ENCODE data around the gene LBR. TPM values are rescaled to one million over a fixed set of nuclear protein-coding genes. Genes with fewer than 3 reads are reported as not detected.

Gene LBR
- total RNA-seq, 1 experiment from 2014 or later, result 60.9 TPM

DNA sequence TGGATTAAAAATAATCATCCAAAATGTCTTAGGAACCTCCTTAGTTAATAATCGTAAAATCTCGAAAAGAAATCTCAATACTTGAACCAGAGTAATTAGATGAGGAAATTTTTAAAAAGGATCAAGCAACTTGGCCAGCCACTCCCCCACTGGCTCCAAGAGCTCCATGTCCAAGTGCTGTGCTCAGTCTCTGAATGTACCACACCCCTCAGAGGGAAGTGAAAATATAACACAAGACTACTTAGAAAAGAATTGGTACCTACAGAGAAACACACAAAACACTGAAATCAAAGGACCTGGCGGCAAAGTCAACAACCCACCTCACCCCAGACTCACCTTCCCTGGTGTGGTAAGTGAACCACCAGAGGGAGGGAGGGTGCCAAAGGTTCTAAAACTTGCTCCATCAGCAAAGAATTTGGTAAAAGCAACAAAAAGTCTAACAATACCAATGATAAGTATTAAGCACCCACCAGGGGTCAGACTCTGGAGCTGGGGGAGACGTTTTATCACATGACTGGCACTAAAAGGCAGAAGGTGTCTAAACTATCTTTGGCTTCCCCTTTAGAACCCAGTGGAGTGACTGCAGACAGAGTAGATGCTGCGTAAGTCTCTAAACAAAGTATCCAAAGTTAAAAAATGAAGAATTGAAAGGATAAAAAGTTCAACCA is 14.0 kb downstream of the LBR start:
- Histone ChIP-seq H3K4ac (ENCODE audit: low read depth, low read length) (no peak overlapping the region), H2BK15ac (ENCODE audit: low read depth, low read length) (no peak overlapping the region), H3K9me3 (ENCODE audit: control insufficient read depth, low read depth, low read length) (no peaks in the 10 kb centered on the region), H4K5ac (ENCODE audit: insufficient read length, low read depth, low read length) (no peak overlapping the region), H3K79me1 (ENCODE audit: insufficient read depth, low read depth, low read length, poor library complexity, severe bottlenecking) (no peaks in the 10 kb centered on the region), H3K23me2 (ENCODE audit: insufficient read length, low read depth, low read length, poor library complexity, severe bottlenecking) (no peaks in the 10 kb centered on the region), H3K27me3 (ENCODE audit: insufficient read depth, low read length) (no peaks in the 10 kb centered on the region), H2BK12ac (ENCODE audit: insufficient read length, low read depth, low read length) (no peak overlapping the region), H2AK5ac (ENCODE audit: insufficient read length, low read length) (no peak overlapping the region), H4K20me1 (ENCODE audit: control insufficient read depth, insufficient read depth, insufficient read length) (no peaks in the 10 kb centered on the region), H3K18ac (ENCODE audit: insufficient read length, low read depth, low read length) (no peak overlapping the region), H3K14ac (ENCODE audit: insufficient read depth, low read length) (no peak overlapping the region), H3K9ac (ENCODE audit: extremely low read depth, insufficient read length, low read length) (no peak overlapping the region), H2BK20ac (ENCODE audit: low read depth, low read length, poor library complexity, severe bottlenecking) (no peak overlapping the region), H3T11ph (ENCODE audit: low read length) (no peak overlapping the region), H2BK5ac (ENCODE audit: insufficient read length, low read length) (no peak overlapping the region), H2AFZ (ENCODE audit: low read length) (no peak overlapping the region), H3K23ac (ENCODE audit: insufficient read length, low read depth, low read length) (no peak overlapping the region), H3K4me2 (ENCODE audit: insufficient read depth, insufficient read length, low read length) (no peak overlapping the region), H3K27ac (ENCODE audit: insufficient read length, low read depth, low read length) (no peak overlapping the region), H4K8ac (replicated peaks; ENCODE audit: insufficient read length, low read depth, low read length) (no peak overlapping the region), H3K56ac (ENCODE audit: insufficient read length, low read depth, low read length) (no peak overlapping the region), H3K4me1 (ENCODE audit: insufficient read depth, low read length) (no peaks in the 10 kb centered on the region; the same call in 1 of the 2 replicates), H2BK120ac (ENCODE audit: low read depth, low read length, poor library complexity, severe bottlenecking) (no peak overlapping the region), H4K91ac (ENCODE audit: insufficient read length, low read depth, low read length) (no peak overlapping the region), H3K79me2 (ENCODE audit: insufficient read depth, low read length) (peaks cover 2% of the 10 kb centered on the region; the same call in 1 of the 2 replicates)
- Mint-ChIP-seq H3K27ac (0 out of 7 replicates have a peak overlapping the region, but pooled peaks of 2 of the 3 experiments have one; percentile 8 to 35), H3K36me3 (ENCODE audit: insufficient read depth in 1 of 3, low read depth in 3 of 3) (peaks cover 29 to 69% (median 66%) of the 10 kb centered on the region in 3 experiments; a peak in 6 of 7 replicates), H3K27me3 (ENCODE audit: low read depth) (no peaks in the 10 kb centered on the region), H3K4me1 (peaks cover 10 to 17% of the 10 kb centered on the region in 2 experiments), H3K4me3 (no peak overlapping the region), H3K9me3 (no peaks in the 10 kb centered on the region)
- no CpG with 5 or more reads among the region's 5 CpGs for WGBS (ENCODE audit: extremely low coverage, insufficient read length, low lambda C conversion rate)
- DNase-seq, result no peak
- TF ChIP-seq, protein P1, sequence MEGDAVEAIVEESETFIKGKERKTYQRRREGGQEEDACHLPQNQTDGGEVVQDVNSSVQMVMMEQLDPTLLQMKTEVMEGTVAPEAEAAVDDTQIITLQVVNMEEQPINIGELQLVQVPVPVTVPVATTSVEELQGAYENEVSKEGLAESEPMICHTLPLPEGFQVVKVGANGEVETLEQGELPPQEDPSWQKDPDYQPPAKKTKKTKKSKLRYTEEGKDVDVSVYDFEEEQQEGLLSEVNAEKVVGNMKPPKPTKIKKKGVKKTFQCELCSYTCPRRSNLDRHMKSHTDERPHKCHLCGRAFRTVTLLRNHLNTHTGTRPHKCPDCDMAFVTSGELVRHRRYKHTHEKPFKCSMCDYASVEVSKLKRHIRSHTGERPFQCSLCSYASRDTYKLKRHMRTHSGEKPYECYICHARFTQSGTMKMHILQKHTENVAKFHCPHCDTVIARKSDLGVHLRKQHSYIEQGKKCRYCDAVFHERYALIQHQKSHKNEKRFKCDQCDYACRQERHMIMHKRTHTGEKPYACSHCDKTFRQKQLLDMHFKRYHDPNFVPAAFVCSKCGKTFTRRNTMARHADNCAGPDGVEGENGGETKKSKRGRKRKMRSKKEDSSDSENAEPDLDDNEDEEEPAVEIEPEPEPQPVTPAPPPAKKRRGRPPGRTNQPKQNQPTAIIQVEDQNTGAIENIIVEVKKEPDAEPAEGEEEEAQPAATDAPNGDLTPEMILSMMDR (conservative IDR thresholded peaks at IDR 0.05), result no peak; the same call in 2 of the 3 replicates
